Vagina (tissue), 2 donors: ENCODE data around the gene GATD1. TPM values are rescaled to one million over a fixed set of nuclear protein-coding genes. Genes with fewer than 3 reads are reported as not detected.

Experiments
- DNase-seq, 2 donors: peaks; one replicate each; pipeline ENCODE4 v3.0.0-alpha.2; 2017; ENCODE audit errors: extremely low spot score in 2 of 2
- H3K27ac ChIP-seq: fragments of 200-600 bp; sonication (generic); one replicate; pipeline ENCODE4 v1.5.1; 2019
- H3K27me3 ChIP-seq: fragments of 200-600 bp; sonication (generic); one replicate; pipeline ENCODE4 v1.5.1; 2019
- H3K36me3 ChIP-seq, 2 donors: fragments of 200-600 bp; sonication (generic); one replicate each; pipeline ENCODE4 v1.5.1; 2017 to 2019
- H3K4me1 ChIP-seq: fragments of 200-600 bp; sonication (generic); one replicate; pipeline ENCODE4 v1.5.1; 2019
- H3K4me3 ChIP-seq, 2 donors: fragments of 200-600 bp; sonication (generic); 1 replicate in 1 of 2; 2 replicates in 1 of 2; pipeline ENCODE4 v1.5.1; 2016 to 2019
- H3K9me3 ChIP-seq: fragments of 200-600 bp; sonication (generic); one replicate; pipeline ENCODE4 v1.5.1; 2019
- CTCF ChIP-seq, 3 experiments: fragments of 450-650 bp in 2 of 3; fragments of 200-600 bp in 1 of 3; sonication (generic) in 1 of 3; IDR thresholded peaks; one replicate each; pipeline ENCODE4 v1.5.1; 2017 to 2019; ENCODE audit warnings: antibody characterized with exemption in 3 of 3, mild to moderate bottlenecking in 2 of 3, moderate library complexity in 2 of 3
- POLR2A ChIP-seq, 2 donors: fragments of 450-650 bp; IDR thresholded peaks; one replicate each; pipeline ENCODE4 v1.6.1; 2017; ENCODE audit warnings: antibody characterized with exemption in 2 of 2, mild to moderate bottlenecking in 2 of 2, moderate library complexity in 2 of 2
- POLR2AphosphoS5 ChIP-seq, 2 donors: sonication (generic); formaldehyde crosslinking; IDR thresholded peaks; one replicate each; pipeline ENCODE4 v1.9.0; 2017; ENCODE audit warnings: antibody characterized with exemption in 2 of 2, mild to moderate bottlenecking in 2 of 2, low read depth in 1 of 2; ENCODE audit not compliant: insufficient read depth in 1 of 2
- intact Hi-C: fragments of 100-400 bp; cut with DNase I; formaldehyde crosslinking; loops from one replicate; pipeline ENCODE4 v1.15.1; 2023
- small RNA-seq: library from RNA; depleted of rRNA; stranded (forward); fragments of <200 nt; gene quantifications from one replicate; pipeline ENCODE3, GENCODE V24; 2016
- total RNA-seq: library from RNA; depleted of rRNA; stranded (reverse); fragments of >200 nt; gene quantifications from one replicate; pipeline ENCODE4 v1.2.3, GENCODE V29; 2016

Gene GATD1
- total RNA-seq, 1 donor from 2014 or later, result 33.4 TPM

GRCh38 chr11:721247-721740 is 56.0 kb downstream of the GATD1 start:
- H3K27ac ChIP-seq, result no peak overlapping the region
- H3K27me3 ChIP-seq, result no peaks in the 10 kb centered on the region
- DNase-seq, result no peak
- intact Hi-C loops, result loop anchor here (10.0 kb wide), 1 partner anchor 166 kb away; no protein-coding TSS in a partner anchor
- H3K4me3 ChIP-seq, result no peak overlapping the region
- peaks cover 0 to 12% of the 10 kb centered on the region in 2 donors for H3K36me3 ChIP-seq
- H3K9me3 ChIP-seq, result no peaks in the 10 kb centered on the region
- H3K4me1 ChIP-seq, result peaks cover 20% of the 10 kb centered on the region
- TF ChIP-seq POLR2AphosphoS5 (IDR thresholded peaks at IDR 0.05; ENCODE audit: insufficient read depth in 1 of 2, low read depth in 1 of 2), result no peak
- no peak for TF ChIP-seq POLR2A (IDR thresholded peaks at IDR 0.05)
- TF ChIP-seq CTCF (IDR thresholded peaks at IDR 0.05), result no peak

GRCh38 chr11:720642-721246 is 56.5 kb downstream of the GATD1 start:
- Histone ChIP-seq H3K27me3 (no peaks in the 10 kb centered on the region), H3K4me1 (peaks cover 15% of the 10 kb centered on the region), H3K4me3 (no peak overlapping the region), H3K36me3 (peaks cover 0 to 12% of the 10 kb centered on the region in 2 donors), H3K9me3 (no peaks in the 10 kb centered on the region), H3K27ac (no peak overlapping the region)
- intact Hi-C loops, result loop anchor here (10.0 kb wide), 1 partner anchor 166 kb away; no protein-coding TSS in a partner anchor
- peak in 1 of 2 donors; percentile 77 for DNase-seq
- TF ChIP-seq POLR2A (IDR thresholded peaks at IDR 0.05), result no peak

GRCh38 chr11:720017-720641 is 57.2 kb downstream of the GATD1 start:
- intact Hi-C loops, result loop anchor here (10.0 kb wide), 1 partner anchor 165 kb away; no protein-coding TSS in a partner anchor
- H3K27ac ChIP-seq, result no peak overlapping the region
- H3K4me1 ChIP-seq, result peaks cover 12% of the 10 kb centered on the region
- H3K36me3 ChIP-seq, result peaks cover 0 to 12% of the 10 kb centered on the region in 2 donors
- H3K9me3 ChIP-seq, result no peaks in the 10 kb centered on the region
- DNase-seq, result peak in 1 of 2 donors; percentile 74
- H3K27me3 ChIP-seq, result no peaks in the 10 kb centered on the region
- TF ChIP-seq POLR2A (IDR thresholded peaks at IDR 0.05), result no peak
- TF ChIP-seq POLR2AphosphoS5 (IDR thresholded peaks at IDR 0.05; ENCODE audit: insufficient read depth in 1 of 2, low read depth in 1 of 2), result no peak
- TF ChIP-seq CTCF (IDR thresholded peaks at IDR 0.05), result no peak
- no peak overlapping the region for H3K4me3 ChIP-seq

- peaks cover 12% of the 10 kb centered on the region for H3K4me1 ChIP-seq
- intact Hi-C loops, result loop anchor here (10.0 kb wide), 1 partner anchor 165 kb away; no protein-coding TSS in a partner anchor
- DNase-seq, result no peak
- H3K4me3 ChIP-seq, result no peak overlapping the region
- TF ChIP-seq CTCF (IDR thresholded peaks at IDR 0.05), result no peak
- no peak for TF ChIP-seq POLR2A (IDR thresholded peaks at IDR 0.05)
- no peak for TF ChIP-seq POLR2AphosphoS5 (IDR thresholded peaks at IDR 0.05; ENCODE audit: insufficient read depth in 1 of 2, low read depth in 1 of 2)
- no peaks in the 10 kb centered on the region for H3K9me3 ChIP-seq
- H3K27ac ChIP-seq, result no peak overlapping the region
- peaks cover 0 to 12% of the 10 kb centered on the region in 2 donors for H3K36me3 ChIP-seq
- H3K27me3 ChIP-seq, result no peaks in the 10 kb centered on the region
Measured at GRCh38 chr11:719214-720016, 57.9 kb downstream of the GATD1 start.

Small RNA genes lying within 50 kb of the gene (small RNA-seq; reads per million reads assigned to genes)
- gene SNORA52, result not detected

Other genes starting within 250 kb of the GATD1 start
- gene HRAS, start 241.9 kb downstream of the GATD1 start, total RNA-seq, result 53.5 TPM
- 0.49 TPM for gene LRRC56, start 240.0 kb downstream of the GATD1 start, total RNA-seq
- gene LMNTD2, start 216.7 kb downstream of the GATD1 start, total RNA-seq, result 1.7 TPM
- 14.7 TPM for gene RASSF7, start 216.5 kb downstream of the GATD1 start, total RNA-seq
- gene PHRF1, start 201.0 kb downstream of the GATD1 start, total RNA-seq, result 26.0 TPM
- gene IRF7, start 161.5 kb downstream of the GATD1 start, total RNA-seq, result 18.9 TPM
- gene CDHR5, start 152.5 kb downstream of the GATD1 start, total RNA-seq, result not detected
- not detected for gene SCT, start 150.3 kb downstream of the GATD1 start, total RNA-seq
- 1.2 TPM for gene DRD4, start 140.2 kb downstream of the GATD1 start, total RNA-seq
- gene DEAF1, start 82.3 kb downstream of the GATD1 start, total RNA-seq, result 33.6 TPM
- 12.8 TPM for gene TMEM80, start 81.7 kb downstream of the GATD1 start, total RNA-seq
- 195 TPM for gene EPS8L2, start 71.3 kb downstream of the GATD1 start, total RNA-seq
- 158 TPM for gene TALDO1, start 30.0 kb downstream of the GATD1 start, total RNA-seq
- 1.7 TPM for gene CEND1, start 12.6 kb upstream of the GATD1 start, total RNA-seq
- 10.3 TPM for gene SLC25A22, start 20.8 kb upstream of the GATD1 start, total RNA-seq
- gene PIDD1, start 27.7 kb upstream of the GATD1 start, total RNA-seq, result 16.5 TPM
- 1,068 TPM for gene RPLP2, start 32.5 kb upstream of the GATD1 start, total RNA-seq
- gene PNPLA2, start 41.4 kb upstream of the GATD1 start, total RNA-seq, result 103 TPM
- 4.9 TPM for gene CRACR2B, start 50.4 kb upstream of the GATD1 start, total RNA-seq
- 150 TPM for gene CD151, start 55.5 kb upstream of the GATD1 start, total RNA-seq
- 53.8 TPM for gene POLR2L, start 65.0 kb upstream of the GATD1 start, total RNA-seq
- 99.0 TPM for gene TSPAN4, start 65.4 kb upstream of the GATD1 start, total RNA-seq
- 72.9 TPM for gene CHID1, start 133.3 kb upstream of the GATD1 start, total RNA-seq
- gene AP2A2, start 148.4 kb upstream of the GATD1 start, total RNA-seq, result 58.7 TPM